Neural cell (in vitro differentiated cells): ENCODE measurements around the gene PSMG4.

Experiments used
- EP300 ChIP-seq: fragments of 450-650 bp; conservative IDR thresholded peaks from 2 replicates; pipeline ENCODE4 v1.6.1; 2014; ENCODE audit warnings: antibody characterized with exemption, mild to moderate bottlenecking, moderate library complexity; ENCODE audit not compliant: poor library complexity, severe bottlenecking
- EZH2 ChIP-seq: fragments of 200-600, 300-800 bp; shearing (Covaris generic), sonication (generic); IDR thresholded peaks from 2 replicates; pipeline ENCODE4 v1.6.1; 2014; ENCODE audit warnings: antibody characterized with exemption, low read length, borderline replicate concordance, mild to moderate bottlenecking; ENCODE audit not compliant: insufficient read depth, poor library complexity, severe bottlenecking
- POLR2AphosphoS5 ChIP-seq: IDR thresholded peaks from 2 replicates; pipeline ENCODE4 v1.6.1; 2012
- TAF1 ChIP-seq: IDR thresholded peaks from 2 replicates; pipeline ENCODE4 v1.6.1; 2012; ENCODE audit warnings: low read depth
- TF ChIP-seq, protein P1 (sequence below): fragments of 450-650 bp; IDR thresholded peaks from 2 replicates; pipeline ENCODE4 v1.5.1; 2014; ENCODE audit warnings: antibody characterized with exemption, mild to moderate bottlenecking, moderate library complexity; ENCODE audit not compliant: poor library complexity, severe bottlenecking

DNA sequence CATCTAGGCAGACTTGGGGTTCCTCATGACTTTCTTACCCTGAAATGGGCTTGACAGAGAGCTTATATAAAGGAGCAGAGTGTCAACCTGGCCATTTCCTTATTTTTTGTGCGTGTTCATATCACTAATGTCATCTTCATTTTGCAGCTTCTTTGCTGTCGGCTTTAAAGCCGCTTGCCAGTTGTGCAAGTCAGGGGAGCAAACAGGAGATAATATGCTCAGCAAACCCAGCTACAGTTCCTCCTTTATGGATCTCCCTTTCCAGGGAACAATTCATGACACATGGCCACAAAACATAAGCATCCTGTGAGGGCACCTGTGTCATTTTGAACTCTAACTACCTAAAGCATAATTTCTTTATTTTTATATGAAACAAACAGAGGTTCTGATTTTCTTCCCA, 24.8 kb upstream of the PSMG4 start:
- TF ChIP-seq, protein P1, sequence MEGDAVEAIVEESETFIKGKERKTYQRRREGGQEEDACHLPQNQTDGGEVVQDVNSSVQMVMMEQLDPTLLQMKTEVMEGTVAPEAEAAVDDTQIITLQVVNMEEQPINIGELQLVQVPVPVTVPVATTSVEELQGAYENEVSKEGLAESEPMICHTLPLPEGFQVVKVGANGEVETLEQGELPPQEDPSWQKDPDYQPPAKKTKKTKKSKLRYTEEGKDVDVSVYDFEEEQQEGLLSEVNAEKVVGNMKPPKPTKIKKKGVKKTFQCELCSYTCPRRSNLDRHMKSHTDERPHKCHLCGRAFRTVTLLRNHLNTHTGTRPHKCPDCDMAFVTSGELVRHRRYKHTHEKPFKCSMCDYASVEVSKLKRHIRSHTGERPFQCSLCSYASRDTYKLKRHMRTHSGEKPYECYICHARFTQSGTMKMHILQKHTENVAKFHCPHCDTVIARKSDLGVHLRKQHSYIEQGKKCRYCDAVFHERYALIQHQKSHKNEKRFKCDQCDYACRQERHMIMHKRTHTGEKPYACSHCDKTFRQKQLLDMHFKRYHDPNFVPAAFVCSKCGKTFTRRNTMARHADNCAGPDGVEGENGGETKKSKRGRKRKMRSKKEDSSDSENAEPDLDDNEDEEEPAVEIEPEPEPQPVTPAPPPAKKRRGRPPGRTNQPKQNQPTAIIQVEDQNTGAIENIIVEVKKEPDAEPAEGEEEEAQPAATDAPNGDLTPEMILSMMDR: no peak
- TF ChIP-seq POLR2AphosphoS5: no peak
- no peak for TF ChIP-seq EZH2
- TF ChIP-seq EP300: no peak
- no peak for TF ChIP-seq TAF1
